K562 (cell line): ENCODE measurements around the gene PRM2. TPM values are rescaled to one million over a fixed set of nuclear protein-coding genes. Genes with fewer than 3 reads are reported as not detected.

Experiments
- ATAC-seq: fragments of 200-7000 bp; cut with Tn5 transposase; 3 replicates; pipeline ENCODE4 v1.9.1; 2020; ENCODE audit warnings: moderate library complexity
- BruUV-seq: library from RNA; stranded (reverse); fragments of 400-500 nt; replicated peaks from 2 replicates; lab custom pipeline; 2021; lab: Mats Ljungman, UMichigan
- CTCF ChIA-PET: fragments of 300-600 bp; formaldehyde crosslinking; extraction: SDS; loops from one replicate; lab custom pipeline; 2021; ENCODE audit warnings: low intra/inter-chr PET ratio; lab: Yijun Ruan, JAX
- POLR2A ChIA-PET: fragments of 300-600, 350-650 bp; sonication (Branson Sonifier 250); formaldehyde crosslinking; extraction: SDS; loops from one replicate; lab custom pipeline; 2021; ENCODE audit warnings: antibody characterized with exemption, inconsistent platforms; lab: Yijun Ruan, JAX
- DNase-seq, 4 experiments: peaks; one replicate each; pipeline versions ENCODE4 v3.0.0 to v3.0.0-alpha.2; 2011 to 2018; ENCODE audit warnings: low spot score in 3 of 4, mixed read lengths in 3 of 4; ENCODE audit errors: extremely low read depth in 1 of 4
- FAIRE-seq: peaks from 2 replicates; lab custom pipeline; 2011; peaks lifted over from hg19 to GRCh38; lab: Jason Lieb, UNC
- H2AFZ ChIP-seq: 2 replicates; pipeline ENCODE4 v1.6.0; 2011; ENCODE audit warnings: low read depth, low read length, control low read depth, inconsistent platforms
- H3K27ac ChIP-seq: fragments of 200-600 bp; 3 replicates; pipeline ENCODE4 v1.8.0; 2011; ENCODE audit warnings: low read depth, mild to moderate bottlenecking, control low read depth, inconsistent platforms, low read length, moderate library complexity, mixed read lengths; ENCODE audit errors: extremely low read depth
- H3K27me3 ChIP-seq, 2 experiments: fragments of 300-600 bp in 1 of 2; 2 replicates in 1 of 2; 3 replicates in 1 of 2; pipeline versions ENCODE4 v1.6.0 to v1.8.0; 2011; ENCODE audit warnings: inconsistent platforms in 2 of 2, low read length in 2 of 2, mild to moderate bottlenecking in 1 of 2, mixed read lengths in 1 of 2, moderate library complexity in 1 of 2; ENCODE audit not compliant: control insufficient read depth in 2 of 2, insufficient read depth in 2 of 2
- H3K36me3 ChIP-seq: fragments of 300-600 bp; 3 replicates; pipeline ENCODE4 v1.8.0; 2011; ENCODE audit warnings: mild to moderate bottlenecking, low read length, inconsistent platforms; ENCODE audit not compliant: control insufficient read depth, insufficient read depth
- H3K4me1 ChIP-seq, 2 experiments: fragments of 200-600 bp in 1 of 2; replicated peaks in 1 of 2; 2 replicates in 1 of 2; 3 replicates in 1 of 2; pipeline versions ENCODE4 v1.5.1 to v1.8.0; 2011; ENCODE audit warnings: inconsistent platforms in 2 of 2, low read length in 2 of 2, mild to moderate bottlenecking in 1 of 2, mixed read lengths in 1 of 2, moderate library complexity in 1 of 2; ENCODE audit not compliant: control insufficient read depth in 2 of 2, insufficient read depth in 2 of 2
- H3K4me2 ChIP-seq: 2 replicates; pipeline ENCODE4 v1.6.1; 2011; ENCODE audit warnings: low read length, control low read depth, inconsistent platforms, mixed read lengths; ENCODE audit not compliant: insufficient read depth
- H3K4me3 ChIP-seq: fragments of 200-600 bp; sonication (generic), shearing (Covaris generic); 2 replicates; pipeline ENCODE4 v1.5.1; 2016; ENCODE audit warnings: control low read depth, inconsistent platforms
- H3K79me2 ChIP-seq: fragments of 200-600 bp; 3 replicates; pipeline ENCODE4 v1.8.0; 2011; ENCODE audit warnings: low read length, inconsistent platforms; ENCODE audit not compliant: control insufficient read depth, insufficient read depth
- H3K9ac ChIP-seq, 2 experiments: 2 replicates each; pipeline versions ENCODE4 v1.6.0 to v1.6.1; 2011; ENCODE audit warnings: low read depth in 2 of 2, low read length in 2 of 2, control low read depth in 1 of 2, inconsistent platforms in 1 of 2, mild to moderate bottlenecking in 1 of 2, mixed read lengths in 1 of 2; ENCODE audit not compliant: insufficient read depth in 1 of 2
- H3K9me1 ChIP-seq: one replicate; pipeline ENCODE4 v1.6.0; 2011; ENCODE audit warnings: inconsistent platforms, mild to moderate bottlenecking, low read length, moderate library complexity; ENCODE audit not compliant: control insufficient read depth, insufficient read depth
- H3K9me3 ChIP-seq: replicated peaks from 2 replicates; pipeline ENCODE4 v1.5.1; 2011; ENCODE audit warnings: low read depth, low read length, inconsistent platforms; ENCODE audit not compliant: control insufficient read depth, insufficient read depth
- H4K20me1 ChIP-seq: replicated peaks from 2 replicates; pipeline ENCODE4 v1.6.1; 2011; ENCODE audit warnings: low read length, inconsistent platforms, mixed read lengths; ENCODE audit not compliant: control insufficient read depth, insufficient read depth
- ELF4 ChIP-seq: fragments of 450-650 bp; formaldehyde crosslinking; IDR thresholded peaks from 2 replicates; pipeline ENCODE4 v1.4.0; 2022; ENCODE audit warnings: missing genetic modification characterization
- PHTF2 ChIP-seq: fragments of 250-450 bp; sonication (Bioruptor Pico); IDR thresholded peaks from 2 replicates; pipeline ENCODE4 v1.5.0; 2021; ENCODE audit warnings: mild to moderate bottlenecking
- RERE ChIP-seq: sonication (generic); formaldehyde crosslinking; IDR thresholded peaks from 2 replicates; pipeline ENCODE4 v1.8.0; 2023; ENCODE audit warnings: missing genetic modification reagents, mild to moderate bottlenecking, borderline replicate concordance
- ZNF408 ChIP-seq: fragments of 250-450 bp; sonication (Bioruptor Pico); IDR thresholded peaks from 2 replicates; pipeline ENCODE4 v1.4.0; 2020; ENCODE audit warnings: low read depth, mild to moderate bottlenecking, moderate library complexity
- ZNF592 ChIP-seq: fragments of 450-650 bp; IDR thresholded peaks from 2 replicates; pipeline ENCODE4 v1.6.1; 2017; ENCODE audit warnings: antibody characterized with exemption, mild to moderate bottlenecking
- WGBS: fragments of 100-300 bp; shearing (Covaris generic); methylation state at CpG from one replicate; pipeline ENCODE4 v1.1.6; 2016; ENCODE audit warnings: low coverage, mixed read lengths; ENCODE audit not compliant: insufficient coverage; ENCODE audit errors: missing lambda C conversion rate; 5-methylcytosine and 5-hydroxymethylcytosine counted together
- in situ Hi-C: fragments of 300-500 bp; cut with MboI; formaldehyde crosslinking; loops from 4 replicates; pipeline ENCODE4 v1.15.0; 2018; ENCODE audit warnings: inconsistent platforms, mixed read lengths
- intact Hi-C: fragments of 100-400 bp; cut with micrococcal nuclease; formaldehyde crosslinking; loops from 2 replicates; pipeline ENCODE4 v1.14.2; 2022
- polyA plus RNA-seq, 8 experiments: library from polyadenylated mRNA; depleted of rRNA in 4 of 8; stranded (reverse) in 5 of 8; unstranded in 3 of 8; fragments of >200 nt; fragmentation: Nextera tagmentation in 2 of 8; fragmentation: Illumina TruSeq in 1 of 8; extraction: Ambion mirVana in 2 of 8; extraction: Trizol in 1 of 8; gene quantifications; 2 replicates each; pipeline versions ENCODE4 v1.2.1 to v1.2.3, GENCODE V29; 2011 to 2014; ENCODE audit warnings: inconsistent platforms in 1 of 8, missing spikeins in 1 of 8
- total RNA-seq, 7 experiments: library from RNA; depleted of rRNA in 6 of 7; stranded (reverse); fragments of >200 nt in 6 of 7; fragmentation: Illumina TruSeq in 2 of 7; extraction: Trizol in 2 of 7; gene quantifications; 2 replicates each; pipeline versions ENCODE4 v1.2.1 to v1.2.3, GENCODE V29; 2011 to 2021; ENCODE audit warnings: low replicate concordance in 1 of 7

PRM2 gene
- total and polyA plus RNA-seq, 9 of the 15 experiments (the other 6 are each of a cell fraction or from before 2014, with no cell fraction given): not detected

- CTCF ChIA-PET: no interaction called here
- intact Hi-C loops: no loop called here
Observed at GRCh38 chr16:11274964-11275363, 1.3 kb downstream of the PRM2 start.

More at GRCh38 chr16:11274964-11275363, 1.3 kb downstream of the PRM2 start:
- in situ Hi-C loops: no loop called here
- 24% methylated on average over 7 of the region's 7 CpGs for WGBS
- H3K4me3 ChIP-seq: no peak overlapping the region
- DNase-seq (no peak), FAIRE-seq (no peak), ATAC-seq (no peak)
- BruUV-seq: no TSS peak
- no peak overlapping the region for H2AFZ ChIP-seq
- POLR2A ChIA-PET: interaction anchor here (0.6 kb wide), 1 partner anchor 11 kb away, joined by 4 read pairs; no protein-coding TSS in a partner anchor
- H3K9me3 ChIP-seq: no peaks in the 10 kb centered on the region
- TF ChIP-seq ELF4 (CRISPR knock-in tag) (no peak), ZNF592 (no peak), PHTF2 (CRISPR knock-in tag) (no peak), ZNF408 (CRISPR knock-in tag) (no peak), RERE (CRISPR knock-in tag) (no peak)
- H3K79me2 ChIP-seq: no peaks in the 10 kb centered on the region
- H3K36me3 ChIP-seq: no peaks in the 10 kb centered on the region
- H3K9ac ChIP-seq: no peak overlapping the region
- H3K4me2 ChIP-seq: no peak overlapping the region
- H3K9me1 ChIP-seq: no peaks in the 10 kb centered on the region
- H3K27ac ChIP-seq: no peak overlapping the region
- peaks cover 24 to 31% of the 10 kb centered on the region in 2 experiments; a peak in 4 of 5 replicates for H3K27me3 ChIP-seq
- 0 out of 2 replicates have a peak, but pooled peaks cover 2% of the 10 kb centered on the region for H4K20me1 ChIP-seq
- peaks cover 0 to 13% of the 10 kb centered on the region in 2 experiments; a peak in 1 of 5 replicates for H3K4me1 ChIP-seq
